ENCODE data around the gene CRMP1.

DNA sequence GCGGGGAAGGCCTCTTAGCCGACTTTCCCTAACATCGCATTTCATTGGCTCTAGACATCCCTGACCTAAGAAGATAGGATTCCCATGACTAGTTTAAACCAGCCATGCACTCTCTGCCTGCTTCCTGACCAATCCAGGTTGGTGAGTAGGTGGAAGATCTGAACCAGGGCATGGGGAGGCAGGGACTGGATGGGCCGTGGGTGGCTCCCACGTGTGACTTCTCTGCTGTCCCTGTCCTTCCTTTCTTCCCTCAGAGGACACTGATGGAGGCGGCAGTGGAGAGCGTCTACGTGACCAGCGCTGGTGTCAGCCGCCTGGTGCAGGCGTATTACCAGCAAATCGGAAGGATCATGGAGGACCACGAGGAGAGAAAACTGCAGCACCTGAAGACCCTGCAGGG, 91.2 kb downstream of the CRMP1 start:
- TF ChIP-seq, protein P1, sequence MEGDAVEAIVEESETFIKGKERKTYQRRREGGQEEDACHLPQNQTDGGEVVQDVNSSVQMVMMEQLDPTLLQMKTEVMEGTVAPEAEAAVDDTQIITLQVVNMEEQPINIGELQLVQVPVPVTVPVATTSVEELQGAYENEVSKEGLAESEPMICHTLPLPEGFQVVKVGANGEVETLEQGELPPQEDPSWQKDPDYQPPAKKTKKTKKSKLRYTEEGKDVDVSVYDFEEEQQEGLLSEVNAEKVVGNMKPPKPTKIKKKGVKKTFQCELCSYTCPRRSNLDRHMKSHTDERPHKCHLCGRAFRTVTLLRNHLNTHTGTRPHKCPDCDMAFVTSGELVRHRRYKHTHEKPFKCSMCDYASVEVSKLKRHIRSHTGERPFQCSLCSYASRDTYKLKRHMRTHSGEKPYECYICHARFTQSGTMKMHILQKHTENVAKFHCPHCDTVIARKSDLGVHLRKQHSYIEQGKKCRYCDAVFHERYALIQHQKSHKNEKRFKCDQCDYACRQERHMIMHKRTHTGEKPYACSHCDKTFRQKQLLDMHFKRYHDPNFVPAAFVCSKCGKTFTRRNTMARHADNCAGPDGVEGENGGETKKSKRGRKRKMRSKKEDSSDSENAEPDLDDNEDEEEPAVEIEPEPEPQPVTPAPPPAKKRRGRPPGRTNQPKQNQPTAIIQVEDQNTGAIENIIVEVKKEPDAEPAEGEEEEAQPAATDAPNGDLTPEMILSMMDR (conservative IDR thresholded peaks at IDR 0.05; ENCODE audit: low read length), result no peak
- no peak for TF ChIP-seq EZH2phosphoT487 (IDR thresholded peaks at IDR 0.05; ENCODE audit: borderline replicate concordance)

Data from Loucy (cell line).